Liver (tissue), 9 donors: Measurements from ENCODE around the gene PHGDH. TPM values are rescaled to one million over a fixed set of nuclear protein-coding genes. Genes with fewer than 3 reads are reported as not detected.

Experiments used
- DNase-seq: peaks from one replicate; pipeline ENCODE4 v3.0.0-alpha.2; 2017; ENCODE audit warnings: low spot score
- H3K27ac ChIP-seq, 2 donors: one replicate each; pipeline ENCODE4 v1.7.0; 2013; ENCODE audit warnings: inconsistent platforms in 2 of 2, low read length in 2 of 2, control low read depth in 1 of 2, low read depth in 1 of 2, mild to moderate bottlenecking in 1 of 2
- H3K27me3 ChIP-seq, 4 donors: one replicate each; pipeline versions ENCODE4 v1.6.1 to v1.7.0; 2013; ENCODE audit warnings: low read length in 3 of 4, inconsistent platforms in 1 of 4, mild to moderate bottlenecking in 1 of 4, moderate library complexity in 1 of 4; ENCODE audit not compliant: control insufficient read depth in 4 of 4, insufficient read depth in 4 of 4
- H3K36me3 ChIP-seq, 4 donors: one replicate each; pipeline versions ENCODE4 v1.6.1 to v1.7.0; 2013; ENCODE audit warnings: low read length in 3 of 4, mild to moderate bottlenecking in 3 of 4, low read depth in 1 of 4, moderate library complexity in 1 of 4; ENCODE audit not compliant: control insufficient read depth in 4 of 4, insufficient read depth in 3 of 4
- H3K4me1 ChIP-seq, 4 donors: one replicate each; pipeline versions ENCODE4 v1.6.1 to v1.7.0; 2013; ENCODE audit warnings: low read length in 3 of 4, mild to moderate bottlenecking in 3 of 4, moderate library complexity in 1 of 4; ENCODE audit not compliant: control insufficient read depth in 4 of 4, insufficient read depth in 4 of 4
- H3K4me3 ChIP-seq, 3 donors: one replicate each; pipeline versions ENCODE4 v1.6.1 to v1.7.0; 2013; ENCODE audit warnings: low read length in 3 of 3, control low read depth in 1 of 3, low read depth in 1 of 3, mild to moderate bottlenecking in 1 of 3
- H3K9ac ChIP-seq, 2 donors: one replicate each; pipeline ENCODE4 v1.7.0; 2013; ENCODE audit warnings: low read length in 2 of 2, mild to moderate bottlenecking in 2 of 2, moderate library complexity in 2 of 2, control low read depth in 1 of 2, low read depth in 1 of 2
- H3K9me3 ChIP-seq, 4 donors: one replicate each; pipeline versions ENCODE4 v1.6.1 to v1.7.0; 2013; ENCODE audit warnings: low read length in 3 of 4; ENCODE audit not compliant: control insufficient read depth in 4 of 4
- ATF3 ChIP-seq: IDR thresholded peaks from 2 replicates; pipeline ENCODE4 v1.6.1; 2016; ENCODE audit warnings: antibody characterized with exemption
- CTCF ChIP-seq: fragments of 150-350 bp; IDR thresholded peaks from 2 replicates; pipeline ENCODE4 v1.5.1; 2017; ENCODE audit warnings: improper control_type of control experiment, low read depth, low read length; ENCODE audit not compliant: missing input control
- EGR1 ChIP-seq, 2 donors: IDR thresholded peaks; 2 replicates each; pipeline ENCODE4 v1.6.1; 2016 to 2018; ENCODE audit warnings: antibody characterized with exemption in 2 of 2, low read depth in 2 of 2
- FOXA1 ChIP-seq: IDR thresholded peaks from 2 replicates; pipeline ENCODE4 v1.6.1; 2016; ENCODE audit warnings: antibody characterized with exemption
- GABPA ChIP-seq, 2 donors: IDR thresholded peaks in 1 of 2; conservative IDR thresholded peaks in 1 of 2; 2 replicates each; pipeline ENCODE4 v1.6.1; 2016; ENCODE audit warnings: antibody characterized with exemption in 2 of 2, mild to moderate bottlenecking in 1 of 2, moderate library complexity in 1 of 2
- HNF4A ChIP-seq, 2 donors: conservative IDR thresholded peaks; 2 replicates each; pipeline ENCODE4 v1.6.1; 2016; ENCODE audit warnings: antibody characterized with exemption in 2 of 2, mild to moderate bottlenecking in 2 of 2
- HNF4G ChIP-seq: IDR thresholded peaks from 2 replicates; pipeline ENCODE4 v1.6.1; 2016; ENCODE audit warnings: antibody characterized with exemption
- JUND ChIP-seq, 2 donors: IDR thresholded peaks; 2 replicates each; pipeline ENCODE4 v1.6.1; 2016; ENCODE audit warnings: antibody characterized with exemption in 2 of 2
- NR2F2 ChIP-seq: IDR thresholded peaks from 2 replicates; pipeline ENCODE4 v1.6.1; 2016; ENCODE audit warnings: antibody characterized with exemption
- RAD21 ChIP-seq, 2 donors: IDR thresholded peaks; 2 replicates each; pipeline ENCODE4 v1.6.1; 2016; ENCODE audit warnings: antibody characterized with exemption in 2 of 2, mild to moderate bottlenecking in 2 of 2
- REST ChIP-seq: IDR thresholded peaks from 2 replicates; pipeline ENCODE4 v1.6.1; 2016; ENCODE audit warnings: antibody characterized with exemption, mild to moderate bottlenecking
- RXRA ChIP-seq, 2 donors: IDR thresholded peaks; 2 replicates each; pipeline ENCODE4 v1.6.1; 2017 to 2018; ENCODE audit warnings: antibody characterized with exemption in 2 of 2, mild to moderate bottlenecking in 1 of 2
- YY1 ChIP-seq: IDR thresholded peaks from 2 replicates; pipeline ENCODE4 v1.6.1; 2016; ENCODE audit warnings: antibody characterized with exemption, mild to moderate bottlenecking
- ZBTB33 ChIP-seq: IDR thresholded peaks from 2 replicates; pipeline ENCODE4 v1.6.1; 2016; ENCODE audit warnings: antibody characterized with exemption
- WGBS: extraction: QIAGEN DNeasy Blood & Tissue Kit; methylation state at CpG from one replicate; pipeline ENCODE4 v1.1.7; 2013; 5-methylcytosine and 5-hydroxymethylcytosine counted together
- polyA plus RNA-seq, 2 donors: library from polyadenylated mRNA; stranded (reverse) in 1 of 2; unstranded in 1 of 2; fragments of 200-250 nt in 1 of 2; fragments of >200 nt in 1 of 2; fragmentation: Nextera tagmentation in 1 of 2; extraction: Ambion mirVana in 1 of 2; gene quantifications; one replicate each; pipeline versions ENCODE4 v1.2.1 to v1.2.3, GENCODE V29; 2013 to 2015
- total RNA-seq, 2 donors: library from RNA; depleted of rRNA; stranded (reverse); fragments of >200 nt; gene quantifications; one replicate each; pipeline ENCODE4 v1.2.3, GENCODE V29; 2014
- donor health status: healthy.
- donor health status: healthy.
- donor health status: healthy.
- donor health status: healthy.
- donor health status: healthy.

Gene PHGDH
- total and polyA plus RNA-seq, 4 donors: 48.0 to 178 (median 80.5) TPM

DNA sequence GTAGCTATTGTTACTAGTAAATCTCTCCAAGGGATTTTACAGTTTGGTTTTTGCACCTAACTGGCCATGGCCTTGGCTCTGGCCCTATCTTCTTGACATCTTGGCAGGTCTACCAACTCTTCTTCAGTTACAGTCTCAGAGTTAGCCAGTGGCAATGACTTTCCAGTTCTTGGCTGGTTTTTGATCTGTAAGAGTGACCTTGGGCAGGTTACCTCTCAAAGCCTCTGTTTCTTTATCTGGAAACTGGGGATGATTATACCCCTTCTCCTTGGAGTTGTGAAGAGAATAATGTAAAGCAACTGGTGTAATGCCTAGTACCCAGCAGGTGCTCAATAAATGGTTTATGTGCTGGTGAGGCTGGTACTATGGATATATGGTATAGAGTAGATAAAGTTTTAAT is 6.7 kb downstream of the PHGDH start (continued):
- no peak for TF ChIP-seq CTCF

- no peak for DNase-seq
- Histone ChIP-seq H3K27me3 (no peaks in the 10 kb centered on the region), H3K9ac (no peak overlapping the region), H3K4me1 (peaks cover 10 to 63% (median 30%) of the 10 kb centered on the region in 4 donors), H3K27ac (no peak overlapping the region), H3K9me3 (no peaks in the 10 kb centered on the region), H3K36me3 (peaks cover 0 to 8% (median 7%) of the 10 kb centered on the region in 4 donors), H3K4me3 (no peak overlapping the region)
- TF ChIP-seq GABPA (IDR thresholded peaks at IDR 0.05 in 1 of 2, conservative IDR thresholded peaks at IDR 0.05 in 1 of 2): no peak
- no peak for TF ChIP-seq RXRA (IDR thresholded peaks at IDR 0.05)
- TF ChIP-seq RAD21 (IDR thresholded peaks at IDR 0.05): no peak
- TF ChIP-seq NR2F2: no peak
- no peak for TF ChIP-seq REST
- no peak for TF ChIP-seq HNF4G
- no peak for TF ChIP-seq YY1
- TF ChIP-seq ZBTB33: no peak
- no peak for TF ChIP-seq EGR1 (IDR thresholded peaks at IDR 0.05; ENCODE audit: low read depth in 2 of 2)
- TF ChIP-seq HNF4A (conservative IDR thresholded peaks at IDR 0.05): no peak
- no peak for TF ChIP-seq JUND (IDR thresholded peaks at IDR 0.05)
- no peak for TF ChIP-seq ATF3
- no peak for TF ChIP-seq FOXA1
- WGBS: 94% methylated on average over 3 of the region's 3 CpGs
Observed at GRCh38 chr1:119718972-119719371, 7.2 kb downstream of the PHGDH start.
